HCT116 (cell line): ENCODE measurements around the gene PROX1.

Experiments
- ATF3 ChIP-seq: IDR thresholded peaks from 2 replicates; pipeline ENCODE4 v1.6.1; 2012
- CEBPB ChIP-seq: IDR thresholded peaks from 2 replicates; pipeline ENCODE4 v1.6.1; 2012; ENCODE audit warnings: low read depth
- CTCF ChIP-seq, 3 experiments: fragments of 200-600 bp in 1 of 3; sonication (generic) in 1 of 3; IDR thresholded peaks in 2 of 3; conservative IDR thresholded peaks in 1 of 3; 2 replicates each; pipeline ENCODE4 v1.5.1; 2012 to 2017; ENCODE audit warnings: low read depth in 2 of 3, low read length in 2 of 3, antibody characterized with exemption in 1 of 3, borderline replicate concordance in 1 of 3, control low read depth in 1 of 3, mild to moderate bottlenecking in 1 of 3, mixed read lengths in 1 of 3, mixed run types in 1 of 3, moderate library complexity in 1 of 3; ENCODE audit not compliant: insufficient read depth in 1 of 3
- EZH2 ChIP-seq: fragments of 200-600 bp; sonication (generic); IDR thresholded peaks from 2 replicates; pipeline ENCODE4 v1.6.1; 2017; ENCODE audit warnings: antibody characterized with exemption, mixed run types
- EZH2phosphoT487 ChIP-seq: fragments of 200-600 bp; IDR thresholded peaks from 2 replicates; pipeline ENCODE4 v1.6.1; 2018; ENCODE audit warnings: antibody characterized with exemption, borderline replicate concordance
- MAX ChIP-seq: IDR thresholded peaks from 2 replicates; pipeline ENCODE4 v1.6.1; 2012
- POLR2A ChIP-seq: IDR thresholded peaks from 2 replicates; pipeline ENCODE4 v1.7.0; 2011; ENCODE audit warnings: borderline replicate concordance; ENCODE audit not compliant: insufficient read depth, insufficient read length; ENCODE audit errors: extremely low read depth
- POLR2AphosphoS5 ChIP-seq: IDR thresholded peaks from 2 replicates; pipeline ENCODE4 v1.6.1; 2011; ENCODE audit warnings: mild to moderate bottlenecking, low read depth, low read length, moderate library complexity
- REST ChIP-seq: IDR thresholded peaks from 2 replicates; pipeline ENCODE4 v1.6.1; 2012; ENCODE audit warnings: low read depth
- YY1 ChIP-seq: IDR thresholded peaks from 2 replicates; pipeline ENCODE4 v1.6.1; 2011; ENCODE audit warnings: low read length, low read depth, moderate library complexity, mild to moderate bottlenecking; ENCODE audit not compliant: insufficient replicate concordance; ENCODE audit errors: extremely low read depth
- ZNF274 ChIP-seq: fragments of 200-500 bp; sonication (Bioruptor generic); IDR thresholded peaks from 2 replicates; pipeline ENCODE4 v1.6.1; 2014; ENCODE audit warnings: mild to moderate bottlenecking, low read depth, low read length, inconsistent platforms

GRCh38 chr1:213988507-213989001, 781 bp downstream of the PROX1 start:
- TF ChIP-seq CTCF (IDR thresholded peaks at IDR 0.05 in 2 of 3, conservative IDR thresholded peaks at IDR 0.05 in 1 of 3; ENCODE audit: borderline replicate concordance in 1 of 3, insufficient read depth in 1 of 3, low read depth in 2 of 3, low read length in 2 of 3): no peak
- no peak for TF ChIP-seq REST
- no peak for TF ChIP-seq YY1
- TF ChIP-seq ZNF274: no peak
- no peak for TF ChIP-seq POLR2A
- no peak for TF ChIP-seq POLR2AphosphoS5
- TF ChIP-seq EZH2: no peak
- TF ChIP-seq CEBPB: no peak
- TF ChIP-seq ATF3: no peak
- TF ChIP-seq EZH2phosphoT487: no peak
- TF ChIP-seq MAX: no peak
